Osteoblast (primary cell): ENCODE results near the gene MRPL12. TPM values are rescaled to one million over a fixed set of nuclear protein-coding genes. Genes with fewer than 3 reads are reported as not detected.
A peak's percentile ranks its signal among the peaks of the same experiment; 100 is the strongest.
"Not testable (repeated sequence)": the region's sequence is repeated elsewhere in the genome, so short reads cannot be mapped to it uniquely, and the experiment has no call there.

Experiments used
- DNase-seq: peaks from one replicate; pipeline ENCODE4 v3.0.0; 2011; ENCODE audit warnings: low spot score, mixed read lengths; ENCODE audit not compliant: insufficient read length; ENCODE audit errors: missing footprints
- H2AFZ ChIP-seq: 2 replicates; pipeline ENCODE4 v1.6.0; 2011; ENCODE audit warnings: mild to moderate bottlenecking, low read length
- H3K27ac ChIP-seq: 2 replicates; pipeline ENCODE4 v1.5.1; 2011; ENCODE audit warnings: mild to moderate bottlenecking, low read depth, low read length, moderate library complexity
- H3K27me3 ChIP-seq: 2 replicates; pipeline ENCODE4 v1.6.0; 2012; ENCODE audit warnings: mild to moderate bottlenecking, control low read depth, inconsistent platforms, low read length, moderate library complexity; ENCODE audit not compliant: insufficient read depth
- H3K36me3 ChIP-seq: 2 replicates; pipeline ENCODE4 v1.5.1; 2011; ENCODE audit warnings: mild to moderate bottlenecking, low read length, control low read depth, moderate library complexity; ENCODE audit not compliant: insufficient read depth
- H3K4me1 ChIP-seq: 2 replicates; pipeline ENCODE4 v1.5.1; 2011; ENCODE audit warnings: mild to moderate bottlenecking, low read length, control low read depth, moderate library complexity; ENCODE audit not compliant: insufficient read depth
- H3K4me2 ChIP-seq: 2 replicates; pipeline ENCODE4 v1.6.0; 2011; ENCODE audit warnings: mild to moderate bottlenecking, low read length; ENCODE audit not compliant: insufficient read depth
- H3K4me3 ChIP-seq: fragments of 200-600 bp; sonication (generic); 3 replicates; pipeline ENCODE4 v1.5.1; 2012; ENCODE audit warnings: mild to moderate bottlenecking, low read length, inconsistent platforms; ENCODE audit not compliant: insufficient read depth
- H3K79me2 ChIP-seq: 2 replicates; pipeline ENCODE4 v1.6.0; 2012; ENCODE audit warnings: mild to moderate bottlenecking, low read length, control low read depth, inconsistent platforms; ENCODE audit not compliant: insufficient read depth
- H3K9me3 ChIP-seq: 2 replicates; pipeline ENCODE4 v1.5.1; 2011; ENCODE audit warnings: low read depth, low read length, control low read depth
- H4K20me1 ChIP-seq: 2 replicates; pipeline ENCODE4 v1.6.0; 2012; ENCODE audit warnings: mild to moderate bottlenecking, low read length, control low read depth; ENCODE audit not compliant: insufficient read depth
- CTCF ChIP-seq: IDR thresholded peaks from 2 replicates; pipeline ENCODE4 v1.5.1; 2011; ENCODE audit warnings: mild to moderate bottlenecking, low read depth, low read length, moderate library complexity; ENCODE audit errors: extremely low read depth
- total RNA-seq: library from RNA; depleted of rRNA; stranded (reverse); fragments of >200 nt; gene quantifications from 2 replicates; pipeline ENCODE4 v1.2.3, GENCODE V29; 2012

MRPL12 gene
- total RNA-seq, 1 donor = 6.2 TPM

- peak; percentile 21 for DNase-seq
- peaks cover 14% of the 10 kb centered on the region for H3K79me2 ChIP-seq
- H3K4me2 ChIP-seq, H3K4me3 ChIP-seq, H4K20me1 ChIP-seq, H3K27ac ChIP-seq, H3K4me1 ChIP-seq, H3K9me3 ChIP-seq, H3K27me3 ChIP-seq, H2AFZ ChIP-seq: not testable (repeated sequence)
- peak; percentile 45 for TF ChIP-seq CTCF
- peaks cover 29% of the 10 kb centered on the region for H3K36me3 ChIP-seq
Measured at GRCh38 chr17:81675515-81676221, 27.5 kb upstream of the MRPL12 start.

- DNase-seq = peak; percentile 22
- H3K79me2 ChIP-seq = peaks cover 25% of the 10 kb centered on the region
- H2AFZ ChIP-seq = no peak overlapping the region
- no peak overlapping the region for H3K27ac ChIP-seq
- H3K4me1 ChIP-seq = no peaks in the 10 kb centered on the region
- no peaks in the 10 kb centered on the region for H4K20me1 ChIP-seq
- H3K36me3 ChIP-seq = peaks cover 26% of the 10 kb centered on the region
- TF ChIP-seq CTCF = no peak
- no peaks in the 10 kb centered on the region for H3K27me3 ChIP-seq
- no peak overlapping the region for H3K4me2 ChIP-seq
- H3K4me3 ChIP-seq = no peak overlapping the region
- H3K9me3 ChIP-seq = no peaks in the 10 kb centered on the region
Measured at GRCh38 chr17:81676906-81677305, 26.3 kb upstream of the MRPL12 start.

GRCh38 chr17:81680150-81680549 is 23.0 kb upstream of the MRPL12 start:
- Histone ChIP-seq H3K79me2 (peaks cover 55% of the 10 kb centered on the region), H3K36me3 (peaks cover 4% of the 10 kb centered on the region), H3K27me3 (no peaks in the 10 kb centered on the region), H3K9me3 (no peaks in the 10 kb centered on the region), H4K20me1 (peaks cover 16% of the 10 kb centered on the region), H3K4me1 (peaks cover 18% of the 10 kb centered on the region), H3K27ac (no peak overlapping the region), H3K4me2 (no peak overlapping the region), H2AFZ (no peak overlapping the region), H3K4me3 (no peak overlapping the region)
- no peak for TF ChIP-seq CTCF
- DNase-seq = peak; percentile 41

- Histone ChIP-seq H3K9me3 (no peaks in the 10 kb centered on the region), H3K4me1 (peaks cover 23% of the 10 kb centered on the region), H4K20me1 (peaks cover 31% of the 10 kb centered on the region), H3K4me2 (no peak overlapping the region), H2AFZ (no peak overlapping the region), H3K27me3 (no peaks in the 10 kb centered on the region), H3K4me3 (no peak overlapping the region), H3K36me3 (peaks cover 18% of the 10 kb centered on the region), H3K27ac (no peak overlapping the region), H3K79me2 (peaks cover 67% of the 10 kb centered on the region)
- TF ChIP-seq CTCF = no peak
- DNase-seq = no peak
Measured at GRCh38 chr17:81681672-81682071, 21.5 kb upstream of the MRPL12 start.
